Frontal cortex (tissue), 4 donors: ENCODE results near the gene PDSS2. TPM values are rescaled to one million over a fixed set of nuclear protein-coding genes. Genes with fewer than 3 reads are reported as not detected.
"Not testable (repeated sequence)": the region's sequence is repeated elsewhere in the genome, so short reads cannot be mapped to it uniquely, and the experiment has no call there.

Experiments
- DNase-seq, 2 donors: peaks; one replicate each; pipeline ENCODE4 v3.0.0; 2012; ENCODE audit warnings: low spot score in 2 of 2
- FAIRE-seq: peaks from 2 replicates; lab custom pipeline; 2012; peaks lifted over from hg19 to GRCh38; lab: Jason Lieb, UNC
- total RNA-seq: library from RNA; depleted of rRNA; stranded (reverse); fragments of >200 nt; gene quantifications from one replicate; pipeline ENCODE4 v1.2.3, GENCODE V29; 2014
- donor health status: control.
- donor health status: control.
- donor health status: control.

The PDSS2 gene
- total RNA-seq, 1 donor from 2014 or later: 6.9 TPM

DNA sequence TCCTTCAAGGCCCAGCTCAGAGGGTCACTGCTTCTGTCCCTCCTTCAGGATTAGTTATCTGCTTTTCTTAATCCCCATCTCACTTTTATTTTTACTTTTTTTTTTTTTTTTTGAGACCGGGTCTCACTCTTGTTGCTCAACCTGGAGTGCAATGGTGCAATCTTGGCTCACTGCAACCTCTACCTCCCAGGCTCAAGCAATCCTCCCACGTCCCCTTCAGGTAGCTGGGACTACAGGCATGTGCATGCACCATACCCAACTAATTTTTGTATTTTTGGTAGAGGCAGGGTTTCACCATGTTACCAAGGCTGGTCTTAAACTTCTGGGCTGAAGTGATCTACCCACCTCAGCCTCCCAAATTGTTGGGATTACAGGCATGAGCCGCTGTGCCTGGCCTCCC lies 16.5 kb upstream of the PDSS2 start:
- DNase-seq, FAIRE-seq: not testable (repeated sequence)

DNA sequence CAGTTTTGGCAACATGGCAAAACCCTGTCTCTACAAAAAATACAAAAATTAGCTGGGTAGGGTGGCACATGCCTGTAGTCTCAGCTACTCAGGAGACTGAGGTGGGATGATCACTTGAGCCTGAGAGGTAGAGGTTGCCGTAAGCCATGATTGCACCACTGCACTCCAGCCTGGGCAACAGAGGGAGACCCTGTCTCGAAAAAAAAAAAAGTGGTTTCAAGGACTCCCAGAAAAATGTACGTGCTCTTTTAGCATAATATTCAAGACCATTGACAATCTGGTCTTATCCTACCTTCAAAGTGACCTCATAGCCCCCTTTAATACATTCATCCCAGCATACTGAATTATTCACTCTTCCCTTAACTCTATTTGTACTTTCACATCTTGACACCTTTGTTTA lies 16.0 kb upstream of the PDSS2 start:
- DNase-seq, FAIRE-seq: not testable (repeated sequence)

- DNase-seq (no peak), FAIRE-seq (no peak)
Measured at GRCh38 chr6:107473660-107474059, 14.3 kb upstream of the PDSS2 start.

DNA sequence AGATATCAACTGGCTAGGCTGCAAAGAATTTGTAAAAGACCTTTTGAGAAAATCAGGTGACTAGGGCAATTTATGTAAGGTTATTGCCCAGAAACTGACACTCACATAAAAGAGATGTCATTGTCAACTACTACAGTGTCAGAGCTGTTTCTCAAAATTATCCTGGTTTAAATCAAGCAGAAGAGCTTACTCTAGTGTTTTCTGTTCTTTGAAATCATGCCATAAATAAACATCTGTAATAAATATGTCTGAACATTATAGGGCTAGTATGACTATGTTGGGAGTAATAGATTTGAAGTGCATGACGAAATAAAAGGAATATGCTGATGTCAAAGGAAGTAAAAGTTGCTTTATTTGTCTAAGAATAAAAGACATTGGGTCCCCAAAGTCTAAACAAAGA lies 11.0 kb upstream of the PDSS2 start:
- no peak for FAIRE-seq

DNA sequence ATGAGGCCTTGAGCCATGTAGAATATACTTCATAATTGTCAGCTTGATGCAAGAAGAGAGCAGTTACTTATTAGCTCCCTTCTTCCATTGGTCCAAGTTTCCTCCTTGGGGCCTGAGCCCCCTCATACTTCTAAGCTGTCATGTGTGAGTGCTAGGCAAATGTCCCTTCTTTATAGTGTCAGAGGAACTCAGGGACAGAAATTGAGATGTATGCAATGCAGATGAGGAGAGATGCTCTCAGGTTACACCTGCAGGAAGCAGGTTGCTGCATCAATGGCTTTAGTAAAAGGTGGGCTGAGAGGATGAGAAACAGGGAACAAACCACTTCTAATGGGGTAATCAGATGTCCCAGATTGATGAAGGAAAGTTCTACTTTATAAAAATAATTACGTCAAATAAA lies 6.7 kb upstream of the PDSS2 start:
- DNase-seq (no peak), FAIRE-seq (no peak)

More for the DNA sequence above, 11.0 kb upstream of the PDSS2 start:
- DNase-seq: no peak

DNA sequence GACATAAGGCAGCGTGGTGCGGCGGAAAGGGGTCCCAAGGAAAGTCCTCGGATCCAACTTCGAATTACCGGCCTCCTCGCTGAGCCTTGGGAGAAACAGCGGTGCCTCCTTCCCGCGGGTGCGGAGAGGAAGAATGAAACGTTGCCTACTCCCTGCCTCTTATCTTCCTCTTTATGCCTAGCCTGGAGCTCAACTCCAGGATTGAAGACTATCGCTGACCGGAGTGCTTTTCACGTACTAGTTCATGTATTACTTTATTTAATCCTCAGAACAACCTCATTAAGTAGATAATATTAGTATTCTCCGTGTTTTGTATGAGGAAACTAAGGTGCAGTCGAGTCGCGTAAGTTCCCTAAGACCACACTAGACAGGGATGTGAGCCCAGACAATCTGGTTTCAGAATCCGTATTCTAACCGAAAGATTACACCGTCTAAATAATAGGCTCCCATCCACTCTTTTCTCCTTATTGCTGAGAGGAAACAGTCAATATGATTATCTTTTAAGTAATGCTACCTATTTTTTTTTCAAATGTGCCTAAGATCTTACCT lies 793 bp upstream of the PDSS2 start:
- no peak for FAIRE-seq
- DNase-seq: no peak

- FAIRE-seq (no peak), DNase-seq (peak in 1 of 2 donors; percentile 26)
Measured at GRCh38 chr6:107458672-107459282, 587 bp downstream of the PDSS2 start.

- no peak for FAIRE-seq
Measured at GRCh38 chr6:107448776-107449175, 10.6 kb downstream of the PDSS2 start.

GRCh38 chr6:107447663-107448216 lies 11.6 kb downstream of the PDSS2 start:
- no peak for DNase-seq
- FAIRE-seq: no peak

More at GRCh38 chr6:107448776-107449175, 10.6 kb downstream of the PDSS2 start:
- no peak for DNase-seq

DNA sequence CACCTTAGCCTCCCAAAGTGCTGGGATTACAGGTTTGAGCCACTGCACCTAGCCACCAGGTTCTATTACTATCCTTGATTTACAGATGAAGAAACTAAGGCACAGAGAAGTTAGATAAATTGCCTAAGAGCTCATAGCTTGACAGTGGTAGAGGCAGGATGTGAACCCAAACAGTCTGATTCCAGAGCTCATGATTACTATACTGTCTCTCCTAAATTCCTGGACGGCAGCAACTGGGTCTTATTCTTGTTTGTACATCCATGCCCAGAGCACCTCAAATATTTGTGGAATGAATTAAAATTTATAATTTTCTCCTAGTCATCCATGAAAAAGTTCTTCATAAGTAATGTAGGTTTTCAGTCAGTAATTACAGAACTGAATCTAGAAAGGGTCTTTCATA lies 15.1 kb downstream of the PDSS2 start:
- no peak for DNase-seq
- FAIRE-seq: no peak

GRCh38 chr6:107443608-107444267 lies 15.6 kb downstream of the PDSS2 start:
- FAIRE-seq (no peak), DNase-seq (no peak)

GRCh38 chr6:107442938-107443607 lies 16.3 kb downstream of the PDSS2 start:
- FAIRE-seq: no peak
- no peak for DNase-seq

- FAIRE-seq (no peak), DNase-seq (no peak)
Measured at GRCh38 chr6:107441682-107442081, 17.7 kb downstream of the PDSS2 start.

DNA sequence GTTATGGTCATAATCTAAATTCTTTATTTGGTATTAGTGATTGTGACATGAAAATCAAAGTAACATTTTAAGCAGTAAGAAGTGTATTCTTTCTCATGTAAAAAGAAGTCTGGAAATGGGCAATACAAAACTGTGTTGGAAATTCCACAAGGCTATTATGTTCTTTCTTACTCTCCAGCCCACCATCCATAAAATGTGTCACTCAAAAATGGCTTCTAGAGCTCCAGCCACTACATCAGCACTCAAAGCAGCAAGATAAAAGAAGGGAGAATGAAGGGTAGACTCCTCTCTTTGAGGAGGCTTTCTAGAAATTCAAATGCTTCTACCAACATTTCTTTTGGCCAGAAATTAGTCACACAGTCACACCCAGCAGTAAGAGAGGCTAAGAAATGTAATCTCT lies 18.4 kb downstream of the PDSS2 start:
- DNase-seq (no peak), FAIRE-seq (no peak)

DNA sequence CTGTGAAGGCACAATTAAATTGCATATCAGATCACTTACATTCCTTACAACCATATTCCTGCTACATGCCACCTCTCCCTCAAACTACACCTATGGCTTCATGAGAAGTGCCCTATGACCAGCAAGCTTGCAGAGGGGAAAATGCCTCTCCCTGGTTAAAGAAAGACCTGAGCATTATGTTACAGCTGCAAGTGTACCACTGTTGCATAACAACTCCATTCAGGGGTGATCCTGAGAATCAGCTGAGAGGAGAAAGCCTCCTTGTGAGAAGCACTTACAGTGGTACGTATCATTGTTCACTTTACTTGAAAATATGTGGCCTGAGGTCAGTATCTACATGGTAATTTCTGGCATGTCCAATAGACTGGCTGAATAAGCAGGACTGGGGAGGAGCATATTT lies 20.0 kb downstream of the PDSS2 start:
- FAIRE-seq (no peak), DNase-seq (no peak)

- FAIRE-seq (no peak), DNase-seq (no peak)
Measured at GRCh38 chr6:107437691-107438090, 21.7 kb downstream of the PDSS2 start.

DNA sequence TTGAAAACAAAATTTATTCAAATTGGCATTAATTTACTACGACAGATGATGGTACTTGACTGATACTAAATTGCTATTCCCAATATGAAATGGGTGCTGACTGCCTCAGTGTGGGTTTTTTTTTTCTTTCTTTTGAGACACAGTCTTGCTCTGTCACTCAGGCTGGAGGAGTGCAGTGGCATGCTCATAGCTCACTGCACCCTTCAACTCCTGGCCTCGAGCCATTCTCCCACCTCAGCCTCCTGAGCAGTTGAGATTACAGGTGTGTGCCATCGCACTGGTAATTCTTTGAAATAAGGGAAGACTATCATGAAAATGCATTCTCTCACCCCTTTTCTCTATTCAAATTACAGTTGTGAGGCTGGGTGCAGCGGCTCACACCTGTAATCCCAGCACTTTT lies 22.5 kb downstream of the PDSS2 start:
- DNase-seq (no peak), FAIRE-seq (no peak)

DNA sequence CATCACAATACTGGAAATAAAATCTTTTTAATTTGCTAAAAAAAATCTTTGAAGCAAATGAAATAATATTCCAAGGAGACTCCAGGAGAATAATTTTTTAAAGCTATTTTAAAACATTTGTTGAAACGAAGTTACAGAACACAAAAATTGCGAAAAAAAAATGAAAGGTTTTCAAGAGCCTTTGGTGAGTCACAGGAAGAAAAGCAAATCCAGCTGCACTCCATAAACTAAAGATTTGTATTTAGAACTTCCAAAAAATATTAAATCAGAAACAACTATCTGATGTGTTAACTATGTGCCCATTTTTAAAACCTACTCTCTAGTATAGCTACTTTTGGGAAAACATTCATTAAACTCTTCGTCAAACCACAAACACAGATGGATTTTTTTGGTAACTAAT lies 23.6 kb downstream of the PDSS2 start:
- FAIRE-seq (no peak), DNase-seq (no peak)

DNA sequence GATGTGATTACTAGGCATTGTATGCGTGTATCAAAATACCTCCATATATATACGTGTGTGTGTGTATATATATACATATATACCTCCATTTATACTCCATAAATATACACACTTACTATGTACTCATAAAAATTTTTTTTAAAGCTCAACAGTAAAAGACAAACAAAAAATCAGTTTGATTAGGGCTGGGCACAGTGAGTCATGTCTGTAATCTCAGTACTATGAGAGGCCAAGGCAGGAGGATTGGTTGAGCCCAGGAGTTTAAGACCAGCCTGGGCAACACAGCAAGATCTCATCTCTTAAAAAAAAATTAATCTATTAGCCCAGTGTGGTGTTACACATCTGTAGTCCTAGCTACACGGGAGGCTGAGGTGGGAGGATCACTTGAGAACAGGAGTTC lies 24.6 kb downstream of the PDSS2 start:
- no peak for FAIRE-seq
- no peak for DNase-seq

- DNase-seq, FAIRE-seq: not testable (repeated sequence)
Measured at GRCh38 chr6:107425951-107426350, 33.4 kb downstream of the PDSS2 start.
